Smooth muscle cell of the coronary artery (primary cell): ENCODE results near the gene TMIE. TPM values are rescaled to one million over a fixed set of nuclear protein-coding genes. Genes with fewer than 3 reads are reported as not detected.

Source experiments
- total RNA-seq: library from RNA; depleted of rRNA; stranded (reverse); fragments of >200 nt; gene quantifications from 2 replicates; pipeline ENCODE4 v1.2.3, GENCODE V29; 2014; ENCODE audit warnings: low replicate concordance

The TMIE gene, protein sequence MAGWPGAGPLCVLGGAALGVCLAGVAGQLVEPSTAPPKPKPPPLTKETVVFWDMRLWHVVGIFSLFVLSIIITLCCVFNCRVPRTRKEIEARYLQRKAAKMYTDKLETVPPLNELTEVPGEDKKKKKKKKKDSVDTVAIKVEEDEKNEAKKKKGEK
- total RNA-seq: not detected in 2 replicates

DNA sequence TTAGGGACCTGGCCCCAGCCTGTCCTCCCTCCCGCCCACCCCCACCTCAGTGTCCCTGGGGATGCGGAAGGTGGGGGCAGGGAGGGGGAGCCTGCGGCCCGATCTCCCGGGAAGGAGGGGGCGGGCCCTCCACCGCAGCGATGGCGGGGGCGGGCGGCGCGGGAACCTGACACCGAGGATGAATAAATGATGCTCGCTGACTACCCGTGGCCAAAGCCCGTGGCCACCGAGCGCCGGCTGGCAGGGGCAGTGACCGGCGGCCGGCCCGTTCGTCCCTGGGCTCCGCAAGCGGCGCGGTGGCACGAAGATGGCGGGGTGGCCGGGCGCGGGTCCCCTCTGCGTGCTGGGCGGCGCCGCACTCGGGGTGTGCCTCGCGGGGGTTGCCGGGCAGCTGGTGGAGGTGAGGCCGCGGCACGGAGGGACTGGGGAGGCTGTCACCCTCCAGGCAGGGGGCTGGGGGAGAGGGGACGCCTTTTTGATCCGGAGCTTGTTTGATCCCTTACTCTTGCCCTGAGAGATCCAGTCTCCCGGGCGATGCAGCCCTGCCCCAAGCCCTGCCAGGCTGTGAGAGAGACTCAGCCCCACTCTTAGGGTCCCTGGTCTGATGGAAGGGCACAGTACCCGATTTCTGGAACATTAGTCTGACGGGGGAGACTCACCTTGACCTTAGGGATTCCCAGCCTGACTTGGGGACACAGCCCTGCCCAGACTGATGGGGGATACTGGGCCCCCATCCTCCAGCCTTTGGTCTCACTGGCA lies at the start of gene TMIE:
Gene TMIE (plus strand): TSS at position 212 of the 759 bp plus-strand sequence. CDS start 96 bp downstream, at position 308.

DNA sequence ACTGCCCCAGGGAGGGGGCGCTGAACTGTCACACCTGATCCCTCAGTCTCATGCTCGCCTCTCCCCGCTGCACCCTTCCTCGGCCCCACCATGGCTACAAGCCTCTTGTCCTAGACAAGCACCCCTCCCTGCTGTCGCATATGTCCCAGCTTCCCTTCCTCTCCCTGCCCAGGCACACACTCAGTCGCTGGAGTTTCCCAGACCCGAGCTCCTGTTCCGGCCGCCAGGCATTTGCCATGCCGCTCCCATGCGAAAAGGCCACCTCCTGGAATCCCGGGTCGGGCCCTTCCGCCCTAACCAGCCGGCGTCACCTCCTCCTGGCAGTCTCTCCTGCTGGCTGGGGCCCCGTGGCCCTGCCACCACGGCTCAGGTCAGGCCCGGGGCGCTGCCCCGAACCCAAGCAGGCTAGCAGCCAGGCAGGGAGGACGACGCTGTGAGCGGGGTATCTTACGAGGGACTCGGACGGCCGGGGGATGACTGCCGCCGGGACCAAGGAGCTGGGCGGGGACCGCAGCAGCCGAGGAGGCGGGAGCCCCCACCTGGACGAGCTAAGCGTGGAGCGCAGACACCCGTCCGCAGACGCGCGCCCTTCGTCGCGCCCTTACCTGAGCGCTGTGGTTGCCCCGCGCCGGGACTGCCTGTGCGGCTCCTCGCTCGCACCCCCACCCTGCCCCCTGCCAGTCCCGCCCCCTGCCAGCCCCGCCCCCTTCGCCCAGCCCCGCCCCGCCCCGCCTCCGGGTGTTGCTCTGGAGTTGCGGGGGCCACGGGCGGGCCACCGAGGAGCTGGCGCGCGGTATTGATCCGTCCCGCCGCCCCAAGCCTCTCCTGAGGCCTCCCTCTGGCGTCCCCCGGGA lies 7.9 kb upstream of the TMIE start, which contains the start of gene ALS2CL:
Gene ALS2CL (minus strand): TSS at position 642 of the 854 bp plus-strand sequence. CDS start 4,239 bp downstream, outside the sequence.

DNA sequence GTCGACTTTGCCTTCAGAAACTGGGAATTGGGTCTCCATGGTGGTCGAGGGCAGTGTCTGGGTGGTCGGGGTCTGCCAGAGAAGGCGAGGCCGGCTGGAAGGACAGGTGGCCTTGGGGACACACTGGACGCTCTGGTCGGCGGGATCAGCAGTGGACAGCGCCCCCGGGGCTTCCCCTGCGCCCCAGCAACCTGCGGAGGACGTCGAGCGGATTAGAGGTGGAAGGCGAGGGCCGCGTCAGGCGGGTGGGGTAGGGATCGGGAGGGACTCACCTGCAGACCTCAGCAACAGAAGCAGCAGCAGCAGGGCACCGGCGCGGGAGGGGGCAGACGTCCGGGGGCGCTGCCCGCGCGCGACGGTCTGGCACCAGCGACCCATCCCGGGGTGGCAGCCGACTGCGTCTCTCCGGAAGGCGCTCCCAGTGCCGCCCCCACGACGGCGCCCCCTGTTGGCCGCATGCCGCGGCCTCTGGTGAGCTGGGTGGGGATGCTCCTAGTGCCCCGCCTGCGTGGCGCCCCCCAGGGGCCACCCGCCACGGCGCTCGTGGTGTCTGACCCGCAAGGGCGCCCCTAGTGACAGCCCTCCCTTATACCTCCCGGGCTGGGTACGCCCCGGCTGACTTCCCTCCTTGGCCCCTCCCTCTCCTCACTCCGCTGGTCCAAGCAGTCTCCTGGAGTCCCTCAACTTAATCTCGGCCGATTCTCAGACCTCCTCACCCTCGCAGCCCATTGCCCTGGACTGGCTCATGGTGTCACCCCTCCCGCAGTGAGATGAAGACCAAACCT lies 16.4 kb downstream of the TMIE start, which contains the start of gene PRSS50:
Gene PRSS50 (minus strand): TSS at position 423 of the 785 bp plus-strand sequence. CDS start 45 bp downstream, at position 378.

Other genes with a start within 250 kb of the TMIE start
- not detected in 2 replicates for gene LTF, start 236.5 kb upstream of the TMIE start, total RNA-seq
- not detected in 2 replicates for gene RTP3, start 203.4 kb upstream of the TMIE start, total RNA-seq
- gene LRRC2, start 135.1 kb upstream of the TMIE start, total RNA-seq: 2.0 and 4.7 TPM in 2 replicates
- not detected in 2 replicates for gene FAM240A, start 88.9 kb upstream of the TMIE start, total RNA-seq
- gene ALS2CL, start 7.7 kb upstream of the TMIE start, total RNA-seq: 0.94 and 1.9 TPM in 2 replicates
- gene PRSS50, start 16.5 kb downstream of the TMIE start, total RNA-seq: not detected in 2 replicates
- 0.08 and 2.3 TPM in 2 replicates for gene MYL3, start 162.1 kb downstream of the TMIE start, total RNA-seq
- 0.15 and 2.6 TPM in 2 replicates for gene PTH1R, start 176.3 kb downstream of the TMIE start, total RNA-seq